Colonic mucosa (tissue), 4 donors: ENCODE data around the gene PEX11G. TPM values are rescaled to one million over a fixed set of nuclear protein-coding genes. Genes with fewer than 3 reads are reported as not detected.

ENCODE experiments used
- DNase-seq: peaks from one replicate; pipeline ENCODE4 v3.0.0-alpha.2; 2020
- H3K27ac ChIP-seq: fragments of 200-600 bp; one replicate; pipeline ENCODE4 v1.8.0; 2021
- H3K27me3 ChIP-seq: fragments of 200-600 bp; one replicate; pipeline ENCODE4 v1.8.0; 2021
- H3K36me3 ChIP-seq: fragments of 200-600 bp; one replicate; pipeline ENCODE4 v1.8.0; 2021
- H3K4me1 ChIP-seq: fragments of 200-600 bp; one replicate; pipeline ENCODE4 v1.8.0; 2021; ENCODE audit warnings: mild to moderate bottlenecking
- H3K4me3 ChIP-seq: fragments of 200-600 bp; one replicate; pipeline ENCODE4 v1.8.0; 2021
- H3K9ac ChIP-seq, 2 donors: one replicate each; pipeline ENCODE4 v1.7.0; 2013; ENCODE audit warnings: control low read depth in 2 of 2, low read depth in 2 of 2, low read length in 2 of 2
- H3K9me3 ChIP-seq: fragments of 200-600 bp; one replicate; pipeline ENCODE4 v1.8.0; 2021
- CTCF ChIP-seq: fragments of 200-600 bp; IDR thresholded peaks from one replicate; pipeline ENCODE4 v1.8.0; 2022; ENCODE audit warnings: antibody characterized with exemption, mild to moderate bottlenecking
- intact Hi-C: fragments of 100-400 bp; cut with DNase I; formaldehyde crosslinking; loops from one replicate; pipeline ENCODE4 v1.14.1; 2022
- total RNA-seq, 2 donors: library from RNA; stranded (reverse); fragmentation: NEBNext Ultra II Directional in 1 of 2; extraction: Animal tissue kit (Norgen Biotek cat#: 25700) in 1 of 2; gene quantifications; one replicate each; pipeline ENCODE4 v1.2.1, GENCODE V29; 2021
- donor health status: healthy.
- donor health status: DM: no; HTN: no; CAD: no.
- donor health status: DM: no; HTN: no; CAD: no.

The PEX11G gene
- total RNA-seq, 2 donors from 2014 or later: 5.7 to 6.6 TPM

- Histone ChIP-seq H3K4me1 (no peaks in the 10 kb centered on the region), H3K9me3 (no peaks in the 10 kb centered on the region), H3K27ac (no peak overlapping the region), H3K9ac (no peak overlapping the region), H3K4me3 (no peak overlapping the region), H3K36me3 (peaks cover 26% of the 10 kb centered on the region), H3K27me3 (no peaks in the 10 kb centered on the region)
- intact Hi-C loops: no loop called here
- TF ChIP-seq CTCF: no peak
- DNase-seq: no peak
Measured at GRCh38 chr19:7447648-7448047, 41.2 kb downstream of the PEX11G start.

- intact Hi-C loops: no loop called here
- no peak for TF ChIP-seq CTCF
Measured at GRCh38 chr19:7445104-7445503, 43.7 kb downstream of the PEX11G start.

DNA sequence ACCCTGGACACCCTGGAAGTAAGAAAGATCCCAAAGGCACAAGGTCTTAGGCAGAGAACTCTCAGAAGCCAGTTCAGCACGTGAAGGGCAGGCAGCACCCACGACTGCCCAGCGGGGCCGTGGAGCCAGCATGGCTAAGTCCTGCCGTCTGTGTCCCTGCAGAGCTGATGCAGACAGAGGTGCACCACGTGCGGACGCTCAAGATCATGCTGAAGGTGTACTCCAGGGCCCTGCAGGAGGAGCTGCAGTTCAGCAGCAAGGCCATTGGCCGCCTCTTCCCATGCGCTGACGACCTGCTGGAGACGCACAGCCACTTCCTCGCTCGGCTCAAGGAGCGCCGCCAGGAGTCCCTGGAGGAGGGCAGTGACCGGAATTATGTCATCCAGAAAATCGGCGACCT lies 44.8 kb downstream of the PEX11G start:
- Histone ChIP-seq H3K9ac (no peak overlapping the region), H3K36me3 (peaks cover 26% of the 10 kb centered on the region), H3K27ac (no peak overlapping the region), H3K27me3 (no peaks in the 10 kb centered on the region), H3K9me3 (no peaks in the 10 kb centered on the region), H3K4me3 (no peak overlapping the region), H3K4me1 (no peaks in the 10 kb centered on the region)
- no peak for TF ChIP-seq CTCF
- no peak for DNase-seq
- intact Hi-C loops: no loop called here

More at GRCh38 chr19:7445104-7445503, 43.7 kb downstream of the PEX11G start:
- Histone ChIP-seq H3K36me3 (peaks cover 26% of the 10 kb centered on the region), H3K4me1 (no peaks in the 10 kb centered on the region), H3K4me3 (no peak overlapping the region), H3K27me3 (no peaks in the 10 kb centered on the region), H3K9ac (no peak overlapping the region), H3K9me3 (no peaks in the 10 kb centered on the region), H3K27ac (no peak overlapping the region)
- DNase-seq: no peak

DNA sequence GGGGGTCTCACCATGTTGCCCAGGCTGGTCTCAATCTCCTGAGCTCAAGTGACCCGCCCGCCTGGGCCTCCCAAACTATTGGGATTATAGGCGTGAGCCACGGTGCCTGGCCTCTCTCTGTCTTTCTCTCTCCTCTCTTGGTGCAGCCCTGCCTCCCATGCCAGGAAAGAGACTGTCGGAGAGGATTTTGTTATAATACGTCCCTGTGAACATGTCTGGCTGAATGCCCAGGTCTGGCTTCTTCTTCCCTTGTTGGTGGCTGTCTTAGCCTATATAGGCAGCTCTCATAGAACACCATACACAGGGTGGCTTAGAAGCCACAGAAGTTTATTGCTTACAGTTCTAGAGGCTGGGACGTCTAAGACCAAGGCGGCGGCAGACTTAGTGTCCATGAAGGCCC lies 46.4 kb downstream of the PEX11G start:
- Histone ChIP-seq H3K4me1 (no peaks in the 10 kb centered on the region), H3K4me3 (no peak overlapping the region), H3K9ac (no peak overlapping the region), H3K27me3 (no peaks in the 10 kb centered on the region), H3K9me3 (no peaks in the 10 kb centered on the region), H3K27ac (no peak overlapping the region), H3K36me3 (peaks cover 19% of the 10 kb centered on the region)
- intact Hi-C loops: no loop called here
- DNase-seq: no peak
- no peak for TF ChIP-seq CTCF

DNA sequence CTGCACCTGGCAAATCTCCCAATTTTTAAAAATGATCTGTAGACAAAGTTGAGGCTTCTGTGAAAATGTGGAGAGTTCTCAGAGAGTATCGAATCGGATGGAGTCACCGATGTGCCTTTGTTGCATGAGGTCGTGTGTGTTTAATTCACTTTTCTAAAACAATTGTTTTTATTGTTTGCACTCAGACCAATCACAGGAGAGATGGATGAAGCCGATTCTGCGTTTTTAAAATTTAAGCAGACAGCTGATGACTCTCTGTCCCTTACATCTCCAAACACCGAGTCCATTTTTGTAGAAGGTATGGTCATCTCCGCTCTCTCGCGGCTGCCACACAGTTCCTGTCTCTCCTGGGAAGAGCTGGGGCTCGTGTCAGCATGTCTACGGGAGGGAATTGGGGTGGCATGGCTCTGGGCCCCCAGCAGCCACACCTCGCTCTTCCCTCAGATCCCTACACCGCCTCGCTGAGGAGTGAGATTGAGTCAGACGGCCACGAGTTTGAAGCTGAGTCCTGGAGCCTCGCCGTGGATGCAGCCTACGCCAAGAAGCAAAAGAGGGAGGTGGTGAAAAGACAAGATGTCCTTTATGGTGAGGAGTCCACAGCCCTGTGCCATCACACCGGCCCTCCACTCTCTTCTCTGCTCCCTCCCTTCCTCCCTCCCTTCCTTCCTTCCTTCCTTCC lies 47.2 kb downstream of the PEX11G start:
- Histone ChIP-seq H3K4me1 (no peaks in the 10 kb centered on the region), H3K27ac (no peak overlapping the region), H3K9me3 (no peaks in the 10 kb centered on the region), H3K36me3 (peaks cover 16% of the 10 kb centered on the region), H3K27me3 (no peaks in the 10 kb centered on the region), H3K9ac (no peak overlapping the region), H3K4me3 (no peak overlapping the region)
- intact Hi-C loops: no loop called here
- no peak for DNase-seq
- no peak for TF ChIP-seq CTCF
